AG09319 (cell line): ENCODE results near the gene GBA3.

Experiments used
- DNase-seq: peaks from one replicate; pipeline ENCODE4 v3.0.0-alpha.2; 2010; ENCODE audit warnings: low read depth; ENCODE audit errors: extremely low read depth
- CTCF ChIP-seq: IDR thresholded peaks from 2 replicates; pipeline ENCODE4 v1.5.1; 2011; ENCODE audit warnings: low read depth, mild to moderate bottlenecking, inconsistent platforms, low read length, moderate library complexity

The GBA3 gene

GRCh38 chr4:22764183-22764582 lies 71.4 kb downstream of the GBA3 start:
- no peak for DNase-seq
- no peak for TF ChIP-seq CTCF

DNA sequence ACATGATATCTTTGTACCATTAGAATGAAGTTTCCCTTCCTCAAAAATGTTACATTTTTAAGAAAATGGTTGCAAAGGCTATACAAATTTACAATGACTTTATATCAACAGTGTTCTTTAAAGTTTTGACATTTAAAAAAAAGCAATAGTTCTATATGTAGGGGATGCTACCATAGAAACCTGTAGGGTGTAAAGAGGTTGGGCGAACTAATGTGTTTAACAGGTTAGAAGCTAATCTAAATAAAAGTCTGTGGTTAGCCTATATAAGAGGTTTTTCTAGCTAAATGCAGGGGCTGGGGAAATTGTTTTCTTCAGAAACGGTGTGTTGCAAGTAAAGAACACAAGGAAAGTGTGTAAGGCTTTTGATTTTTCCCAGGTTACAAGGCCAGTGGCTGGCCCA lies 73.3 kb downstream of the GBA3 start:
- no peak for TF ChIP-seq CTCF
- DNase-seq: no peak

DNA sequence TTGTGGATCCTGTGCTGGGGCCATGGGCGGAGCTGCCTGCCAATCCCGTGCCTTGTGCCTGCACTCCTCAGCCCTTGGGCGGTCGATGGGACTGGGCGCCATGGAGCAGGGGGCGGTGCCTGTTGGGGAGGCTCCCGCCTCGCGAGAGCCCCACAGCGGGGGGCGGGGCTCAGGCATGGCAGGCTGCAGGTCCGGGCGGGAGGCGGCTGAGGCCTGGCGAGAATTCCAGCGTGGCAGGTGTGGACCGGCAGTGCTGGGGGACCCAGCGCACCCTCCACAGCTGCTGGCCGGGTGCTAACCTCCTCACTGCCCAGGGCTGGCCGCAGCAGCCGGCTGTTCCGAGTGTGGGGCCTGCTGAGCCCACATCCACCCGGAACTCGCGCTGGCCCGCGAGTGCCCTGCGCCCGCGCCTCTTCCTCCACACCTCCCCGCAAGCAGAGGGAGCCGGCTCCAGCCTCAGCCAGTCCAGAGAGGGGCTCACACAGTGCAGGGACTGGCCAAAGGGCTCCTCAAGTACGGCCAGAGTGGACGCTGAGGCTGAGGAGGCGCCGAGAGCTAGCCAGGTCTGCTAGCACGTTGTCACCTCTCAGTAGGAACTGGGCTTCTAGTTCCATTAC lies 85.9 kb downstream of the GBA3 start:
- TF ChIP-seq CTCF: no peak
- no peak for DNase-seq

GRCh38 chr4:22780317-22780716 lies 87.6 kb downstream of the GBA3 start:
- TF ChIP-seq CTCF: no peak
- DNase-seq: no peak

GRCh38 chr4:22780797-22781196 lies 88.1 kb downstream of the GBA3 start:
- TF ChIP-seq CTCF: no peak
- no peak for DNase-seq

DNA sequence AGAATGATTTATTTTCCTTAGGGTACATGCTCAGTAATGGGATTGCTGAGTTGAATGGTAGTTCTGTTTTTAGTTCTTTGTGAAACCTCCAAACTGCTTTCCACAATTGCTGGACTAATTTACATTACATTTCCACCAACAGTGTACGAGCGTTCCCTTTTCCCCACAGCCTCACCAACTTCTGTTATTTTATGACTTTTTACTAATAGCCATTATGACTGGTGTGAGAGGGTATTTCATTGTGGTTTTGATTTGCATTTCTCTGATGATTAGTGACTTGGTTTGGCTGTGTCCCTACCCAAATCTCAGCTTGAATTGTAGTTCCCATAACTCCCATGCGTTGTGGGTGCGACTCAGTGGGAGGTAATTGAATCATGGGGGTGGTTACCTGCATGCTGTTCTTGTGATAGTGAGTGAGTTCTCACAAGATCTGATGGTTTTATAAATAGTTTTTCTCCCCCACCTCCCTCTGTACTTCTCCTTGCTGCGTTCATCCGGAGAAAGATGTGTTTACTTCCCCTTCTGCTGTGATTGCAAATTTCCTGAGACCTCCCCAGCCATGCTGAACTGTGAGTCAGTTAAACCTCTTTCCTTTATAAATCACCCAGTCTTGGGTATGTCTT lies 95.1 kb downstream of the GBA3 start:
- DNase-seq: no peak
- TF ChIP-seq CTCF: no peak

DNA sequence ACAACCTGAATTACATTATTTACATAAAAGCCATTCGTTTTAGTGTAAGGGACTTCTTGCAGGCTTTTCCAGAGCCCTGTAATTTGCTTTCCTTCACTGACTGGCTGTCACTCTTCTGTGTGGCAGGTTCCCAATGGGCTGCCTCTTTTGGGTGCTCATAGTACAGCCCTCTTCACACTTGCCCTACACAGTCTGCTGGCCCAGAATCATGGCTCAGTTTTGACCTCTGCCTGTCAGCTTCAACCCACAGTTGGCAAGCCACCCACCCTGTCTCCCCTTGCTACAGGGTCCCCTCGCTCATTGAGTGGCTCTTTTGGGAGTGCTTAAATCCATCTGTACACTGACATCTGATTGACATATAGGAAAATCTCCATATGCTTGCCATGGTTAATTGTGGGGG lies 97.9 kb downstream of the GBA3 start:
- no peak for TF ChIP-seq CTCF
- DNase-seq: no peak
